GM12878 (cell line): ENCODE data around the gene TOB1. TPM values are rescaled to one million over a fixed set of nuclear protein-coding genes. Genes with fewer than 3 reads are reported as not detected.

Experiments used
- ATAC-seq: fragments of 200-7000 bp; cut with Tn5 transposase; 3 replicates; pipeline ENCODE4 v1.9.1; 2020; ENCODE audit warnings: mild to moderate bottlenecking, moderate library complexity
- BruUV-seq: library from RNA; stranded (reverse); fragments of 400-500 nt; replicated peaks from 2 replicates; lab custom pipeline; 2021; lab: Mats Ljungman, UMichigan
- CTCF ChIA-PET: fragments of 300-600 bp; sonication (Branson Sonifier 250); formaldehyde crosslinking; extraction: SDS; loops from one replicate; lab custom pipeline; 2021; ENCODE audit warnings: inconsistent platforms; lab: Yijun Ruan, JAX
- POLR2A ChIA-PET: fragments of 350-600 bp; formaldehyde crosslinking; extraction: SDS; loops from one replicate; lab custom pipeline; 2021; ENCODE audit warnings: inconsistent platforms; lab: Charles Lee
- RAD21 ChIA-PET: fragments of 300-600 bp; sonication (Branson Sonifier 250); formaldehyde crosslinking; loops from one replicate; lab custom pipeline; 2023; ENCODE audit warnings: antibody characterized with exemption; ENCODE audit not compliant: unreplicated experiment; lab: Charles Lee
- SMC1A ChIA-PET: fragments of 300-600 bp; sonication (Branson Sonifier 250); formaldehyde crosslinking; loops from one replicate; lab custom pipeline; 2023; ENCODE audit not compliant: unreplicated experiment, uncharacterized antibody; lab: Charles Lee
- DNase-seq: peaks from one replicate; pipeline ENCODE4 v3.0.0-alpha.2; 2011; ENCODE audit warnings: low read depth, low spot score
- FAIRE-seq: peaks from 3 replicates; lab custom pipeline; 2011; peaks lifted over from hg19 to GRCh38; lab: Jason Lieb, UNC
- H2AFZ ChIP-seq: 2 replicates; pipeline ENCODE4 v1.6.0; 2011; ENCODE audit warnings: low read depth, low read length, control low read depth; ENCODE audit not compliant: control insufficient read depth
- H3K27ac ChIP-seq: 2 replicates; pipeline ENCODE4 v1.5.1; 2011; ENCODE audit warnings: control low read depth; ENCODE audit not compliant: control insufficient read depth, insufficient read depth
- H3K27me3 ChIP-seq, 2 experiments: replicated peaks in 1 of 2; 2 replicates each; pipeline versions ENCODE4 v1.6.0 to v1.6.1; 2011; ENCODE audit warnings: low read length in 1 of 2; ENCODE audit not compliant: control insufficient read depth in 2 of 2, insufficient read depth in 2 of 2
- H3K36me3 ChIP-seq, 2 experiments: 2 replicates each; pipeline ENCODE4 v1.5.1; 2011; ENCODE audit warnings: low read length in 1 of 2; ENCODE audit not compliant: control insufficient read depth in 2 of 2, insufficient read depth in 2 of 2
- H3K4me1 ChIP-seq: 2 replicates; pipeline ENCODE4 v1.6.1; 2011; ENCODE audit warnings: mild to moderate bottlenecking, low read length, moderate library complexity, mixed read lengths; ENCODE audit not compliant: control insufficient read depth, insufficient read depth
- H3K4me2 ChIP-seq: 2 replicates; pipeline ENCODE4 v1.6.0; 2011; ENCODE audit warnings: control low read depth; ENCODE audit not compliant: control insufficient read depth, insufficient read depth
- H3K4me3 ChIP-seq: fragments of 200-600 bp; sonication (generic); 2 replicates; pipeline ENCODE4 v1.5.1; 2016
- H3K79me2 ChIP-seq: 2 replicates; pipeline ENCODE4 v1.6.0; 2011; ENCODE audit warnings: low read length; ENCODE audit not compliant: control insufficient read depth, insufficient read depth
- H3K9ac ChIP-seq: 2 replicates; pipeline ENCODE4 v1.8.0; 2011; ENCODE audit warnings: low read length, control low read depth, mixed read lengths; ENCODE audit not compliant: control insufficient read depth, insufficient read depth
- H3K9me3 ChIP-seq: replicated peaks from 3 replicates; pipeline ENCODE4 v1.5.1; 2011; ENCODE audit warnings: mild to moderate bottlenecking, low read length; ENCODE audit not compliant: control insufficient read depth, insufficient read depth
- H4K20me1 ChIP-seq: 2 replicates; pipeline ENCODE4 v1.6.0; 2011; ENCODE audit not compliant: control insufficient read depth, insufficient read depth
- EGR1 ChIP-seq, 2 experiments: IDR thresholded peaks; 1 replicate in 1 of 2; 2 replicates in 1 of 2; pipeline ENCODE4 v1.6.1; 2011 to 2012; ENCODE audit warnings: low read depth in 2 of 2, low read length in 2 of 2, borderline replicate concordance in 1 of 2, mild to moderate bottlenecking in 1 of 2, moderate library complexity in 1 of 2
- ETV6 ChIP-seq, 2 experiments: fragments of 450-650 bp in 1 of 2; IDR thresholded peaks in 1 of 2; conservative IDR thresholded peaks in 1 of 2; 2 replicates each; pipeline ENCODE4 v1.6.1; 2014; ENCODE audit warnings: antibody characterized with exemption in 1 of 2, borderline replicate concordance in 1 of 2, low read depth in 1 of 2, mild to moderate bottlenecking in 1 of 2, moderate library complexity in 1 of 2
- FOS ChIP-seq: IDR thresholded peaks from 3 replicates; pipeline ENCODE4 v1.6.1; 2011; ENCODE audit warnings: borderline replicate concordance; ENCODE audit not compliant: insufficient read length; ENCODE audit errors: extremely low read depth
- FOXM1 ChIP-seq: IDR thresholded peaks from 2 replicates; pipeline ENCODE4 v1.6.1; 2012; ENCODE audit warnings: low read depth, mild to moderate bottlenecking, inconsistent platforms, low read length, moderate library complexity
- IRF5 ChIP-seq: fragments of 450-650 bp; IDR thresholded peaks from 2 replicates; pipeline ENCODE4 v1.6.1; 2017; ENCODE audit warnings: borderline replicate concordance
- JUND ChIP-seq: IDR thresholded peaks from 2 replicates; pipeline ENCODE4 v1.6.1; 2012; ENCODE audit warnings: low read depth, mild to moderate bottlenecking, low read length, improper control_type of control experiment, moderate library complexity
- KDM1A ChIP-seq: fragments of 200-600 bp; sonication (generic); IDR thresholded peaks from 2 replicates; pipeline ENCODE4 v1.6.1; 2016; ENCODE audit warnings: borderline replicate concordance
- KLF5 ChIP-seq: fragments of 450-650 bp; IDR thresholded peaks from 2 replicates; pipeline ENCODE4 v1.6.1; 2014; ENCODE audit warnings: mild to moderate bottlenecking; ENCODE audit not compliant: partially characterized antibody
- MEF2A ChIP-seq: IDR thresholded peaks from 2 replicates; pipeline ENCODE4 v1.6.1; 2011; ENCODE audit warnings: low read depth, mild to moderate bottlenecking, low read length, moderate library complexity; ENCODE audit not compliant: insufficient read depth
- MYB ChIP-seq: fragments of 150-350 bp; IDR thresholded peaks from 2 replicates; pipeline ENCODE4 v1.6.1; 2014; ENCODE audit warnings: mild to moderate bottlenecking, low read depth, low read length, borderline replicate concordance
- NBN ChIP-seq: fragments of 450-650 bp; IDR thresholded peaks from 2 replicates; pipeline ENCODE4 v1.6.1; 2016
- PBX3 ChIP-seq: IDR thresholded peaks from 2 replicates; pipeline ENCODE4 v1.6.1; 2011; ENCODE audit warnings: mild to moderate bottlenecking, low read depth, low read length, moderate library complexity; ENCODE audit not compliant: insufficient replicate concordance
- RAD51 ChIP-seq: fragments of 450-650 bp; IDR thresholded peaks from 2 replicates; pipeline ENCODE4 v1.6.1; 2016; ENCODE audit warnings: moderate library complexity, mild to moderate bottlenecking, inconsistent platforms
- TCF12 ChIP-seq: IDR thresholded peaks from 2 replicates; pipeline ENCODE4 v1.6.1; 2011; ENCODE audit warnings: low read depth, mild to moderate bottlenecking, low read length
- ZNF592 ChIP-seq: fragments of 450-650 bp; IDR thresholded peaks from 2 replicates; pipeline ENCODE4 v1.6.1; 2017; ENCODE audit warnings: mild to moderate bottlenecking, moderate library complexity
- WGBS: methylation state at CpG from one replicate; pipeline ENCODE4 v1.1.6; 2016; ENCODE audit warnings: low lambda C conversion rate; ENCODE audit not compliant: insufficient replicate concordance, insufficient coverage; ENCODE audit errors: missing lambda C conversion rate; 5-methylcytosine and 5-hydroxymethylcytosine counted together
- in situ Hi-C: fragments of 300-500 bp; cut with MboI; formaldehyde crosslinking; loops from 9 replicates; pipeline ENCODE4 v1.14.3; 2018; ENCODE audit warnings: mixed read lengths
- intact Hi-C: fragments of 100-400 bp; cut with micrococcal nuclease; formaldehyde crosslinking; loops from one replicate; pipeline ENCODE4 v1.14.2; 2022; ENCODE audit not compliant: unreplicated experiment
- polyA plus RNA-seq, 11 experiments: library from polyadenylated mRNA; depleted of rRNA in 4 of 11; unstranded in 6 of 11; stranded (reverse) in 5 of 11; fragments of >200 nt; fragmentation: Nextera tagmentation in 4 of 11; fragmentation: Illumina TruSeq in 1 of 11; extraction: Ambion mirVana in 4 of 11; extraction: Trizol in 1 of 11; gene quantifications; 1 replicate in 1 of 11; 2 replicates in 10 of 11; pipeline versions ENCODE4 v1.2.1 to v1.2.3, GENCODE V29; 2011 to 2016; ENCODE audit warnings: inconsistent platforms in 2 of 11, missing spikeins in 2 of 11, low read depth in 1 of 11
- total RNA-seq, 4 experiments: library from RNA; depleted of rRNA in 3 of 4; stranded (reverse); fragments of >200 nt in 3 of 4; fragmentation: Illumina TruSeq in 1 of 4; extraction: Trizol in 1 of 4; gene quantifications; 2 replicates each; pipeline versions ENCODE4 v1.2.1 to v1.2.3, GENCODE V29; 2013 to 2021

The TOB1 gene
- total and polyA plus RNA-seq, 10 of the 15 experiments (the other 5 are each of a cell fraction or from before 2014, with no cell fraction given): 5.0 to 32.4 (median 13.7) TPM

GRCh38 chr17:50877838-50878237, 11.7 kb upstream of the TOB1 start:
- no peaks in the 10 kb centered on the region; the same call in 2 of the 3 replicates for H3K9me3 ChIP-seq
- RAD21 ChIA-PET: interaction anchor here (2.0 kb wide), 1 partner anchor 12 kb away, joined by 5 read pairs; the partner anchor contains the start of gene TOB1
- FAIRE-seq (no peak), ATAC-seq (no peak), DNase-seq (no peak)
- H3K4me3 ChIP-seq: no peak overlapping the region
- no peak for TF ChIP-seq RAD51
- TF ChIP-seq KDM1A: no peak
- no peak for TF ChIP-seq EGR1 (IDR thresholded peaks at IDR 0.05; ENCODE audit: borderline replicate concordance in 1 of 2, low read depth in 2 of 2, low read length in 2 of 2)
- no peak for TF ChIP-seq FOS
- TF ChIP-seq IRF5: no peak
- TF ChIP-seq KLF5: no peak
- TF ChIP-seq NBN: no peak
- no peak for TF ChIP-seq TCF12
- TF ChIP-seq MEF2A: no peak
- no peak for TF ChIP-seq MYB
- TF ChIP-seq ETV6 (conservative IDR thresholded peaks at IDR 0.05 in 1 of 2, IDR thresholded peaks at IDR 0.05 in 1 of 2; ENCODE audit: borderline replicate concordance in 1 of 2, low read depth in 1 of 2): no peak
- TF ChIP-seq ZNF592: no peak
- no peak for TF ChIP-seq JUND
- no peak for TF ChIP-seq FOXM1
- TF ChIP-seq PBX3: no peak
- no peak overlapping the region for H3K27ac ChIP-seq
- WGBS: 100% methylated on average over 1 of the region's 1 CpG
- SMC1A ChIA-PET: no interaction called here
- H2AFZ ChIP-seq: no peak overlapping the region
- H3K4me2 ChIP-seq: no peak overlapping the region
- in situ Hi-C loops: no loop called here
- CTCF ChIA-PET: interaction anchor here (1.0 to 1.9 kb wide), 2 partner anchors 14 to 25 kb away, joined by 4 to 8 read pairs; no protein-coding TSS in a partner anchor
- intact Hi-C loops: no loop called here
- no peaks in the 10 kb centered on the region for H4K20me1 ChIP-seq
- H3K4me1 ChIP-seq: peaks cover 2% of the 10 kb centered on the region
- POLR2A ChIA-PET: no interaction called here
- H3K27me3 ChIP-seq: no peaks in the 10 kb centered on the region
- BruUV-seq: no TSS peak
- H3K36me3 ChIP-seq: no peaks in the 10 kb centered on the region
- H3K79me2 ChIP-seq: no peaks in the 10 kb centered on the region
- H3K9ac ChIP-seq: no peak overlapping the region
